HepG2 (cell line): Measurements from ENCODE around the gene PTPRD. TPM values are rescaled to one million over a fixed set of nuclear protein-coding genes. Genes with fewer than 3 reads are reported as not detected.

Experiments
- ATAC-seq: fragments of 200-7000 bp; cut with Tn5 transposase; 3 replicates; pipeline ENCODE4 v1.9.1; 2020; ENCODE audit warnings: mild to moderate bottlenecking, moderate library complexity
- BruUV-seq: library from RNA; stranded (reverse); fragments of 400-500 nt; replicated peaks from 2 replicates; lab custom pipeline; 2021; lab: Mats Ljungman, UMichigan
- CTCF ChIA-PET: fragments of 300-600 bp; formaldehyde crosslinking; extraction: SDS; loops from one replicate; lab custom pipeline; 2021; ENCODE audit warnings: low total read pairs, inconsistent platforms, low intra/inter-chr PET ratio; lab: Yijun Ruan, JAX
- POLR2A ChIA-PET: fragments of 350-600 bp; sonication (Branson Sonifier 250); formaldehyde crosslinking; loops from one replicate; lab custom pipeline; 2020; ENCODE audit warnings: antibody characterized with exemption, inconsistent platforms; lab: Yijun Ruan, JAX
- DNase-seq: peaks from one replicate; pipeline ENCODE4 v3.0.0-alpha.2; 2015; ENCODE audit warnings: low spot score
- FAIRE-seq: peaks from 3 replicates; lab custom pipeline; 2011; peaks lifted over from hg19 to GRCh38; lab: Jason Lieb, UNC
- H2AFZ ChIP-seq: one replicate; pipeline ENCODE4 v1.6.1; 2011; ENCODE audit warnings: low read length, inconsistent platforms
- H3K27ac ChIP-seq: fragments of 300-600 bp; 3 replicates; pipeline ENCODE4 v1.8.0; 2011; ENCODE audit warnings: mixed run types, mild to moderate bottlenecking, mixed read lengths, low read length, inconsistent platforms; ENCODE audit not compliant: insufficient read depth; ENCODE audit errors: extremely low read length
- H3K27me3 ChIP-seq, 2 experiments: fragments of 200-600 bp in 1 of 2; 2 replicates in 1 of 2; 3 replicates in 1 of 2; pipeline versions ENCODE4 v1.6.0 to v1.8.0; 2011; ENCODE audit warnings: low read length in 2 of 2, mild to moderate bottlenecking in 2 of 2, moderate library complexity in 2 of 2, inconsistent platforms in 1 of 2; ENCODE audit not compliant: insufficient read depth in 2 of 2, control insufficient read depth in 1 of 2
- H3K36me3 ChIP-seq, 2 experiments: fragments of 200-600 bp in 1 of 2; replicated peaks in 1 of 2; 2 replicates in 1 of 2; 3 replicates in 1 of 2; pipeline versions ENCODE4 v1.5.1 to v1.8.0; 2011; ENCODE audit warnings: low read length in 2 of 2, inconsistent platforms in 1 of 2; ENCODE audit not compliant: insufficient read depth in 2 of 2, control insufficient read depth in 1 of 2
- H3K4me1 ChIP-seq: 2 replicates; pipeline ENCODE4 v1.5.1; 2012; ENCODE audit warnings: low read length, inconsistent platforms; ENCODE audit not compliant: insufficient read depth
- H3K4me2 ChIP-seq: 2 replicates; pipeline ENCODE4 v1.6.0; 2011; ENCODE audit warnings: low read depth, low read length, inconsistent platforms
- H3K4me3 ChIP-seq, 3 experiments: fragments of 200-600 bp in 1 of 3; sonication (generic), shearing (Covaris generic) in 1 of 3; replicated peaks in 1 of 3; 2 replicates each; pipeline ENCODE4 v1.5.1; 2011 to 2016; ENCODE audit warnings: low read length in 3 of 3, inconsistent platforms in 2 of 3, low read depth in 2 of 3, mild to moderate bottlenecking in 2 of 3, control low read depth in 1 of 3, mixed read lengths in 1 of 3; ENCODE audit not compliant: insufficient read depth in 1 of 3
- H3K79me2 ChIP-seq: one replicate; pipeline ENCODE4 v1.6.1; 2011; ENCODE audit warnings: low read length, inconsistent platforms; ENCODE audit not compliant: insufficient read depth
- H3K9ac ChIP-seq: 2 replicates; pipeline ENCODE4 v1.6.0; 2011; ENCODE audit warnings: mild to moderate bottlenecking, low read depth, low read length, inconsistent platforms; ENCODE audit not compliant: insufficient read depth
- H3K9me3 ChIP-seq: 2 replicates; pipeline ENCODE4 v1.5.1; 2012; ENCODE audit warnings: mild to moderate bottlenecking, low read length
- H4K20me1 ChIP-seq: 2 replicates; pipeline ENCODE4 v1.6.0; 2011; ENCODE audit warnings: inconsistent platforms, mild to moderate bottlenecking, low read length, moderate library complexity; ENCODE audit not compliant: insufficient read depth
- FOXC1 ChIP-seq: sonication (generic); formaldehyde crosslinking; IDR thresholded peaks from 2 replicates; pipeline ENCODE4 v1.8.0; 2022; ENCODE audit warnings: mild to moderate bottlenecking, missing genetic modification reagents, borderline replicate concordance
- RFXANK ChIP-seq: IDR thresholded peaks from 2 replicates; pipeline ENCODE4 v1.6.1; 2016
- SMARCE1 ChIP-seq: fragments of 450-650 bp; IDR thresholded peaks from 2 replicates; pipeline ENCODE4 v1.6.1; 2017; ENCODE audit warnings: borderline replicate concordance
- SP1 ChIP-seq, 2 experiments: fragments of 450-650 bp in 1 of 2; sonication (generic) in 1 of 2; formaldehyde crosslinking in 1 of 2; IDR thresholded peaks; 2 replicates each; pipeline versions ENCODE4 v1.4.0 to v1.6.1; 2016 to 2020; ENCODE audit warnings: missing genetic modification reagents in 1 of 2
- SP140L ChIP-seq: sonication (generic); formaldehyde crosslinking; IDR thresholded peaks from 2 replicates; pipeline ENCODE4 v1.4.0; 2020; ENCODE audit warnings: missing genetic modification reagents, borderline replicate concordance
- ZBTB42 ChIP-seq: sonication (generic); formaldehyde crosslinking; IDR thresholded peaks from 2 replicates; pipeline ENCODE4 v1.5.0; 2020; ENCODE audit warnings: mild to moderate bottlenecking, missing genetic modification reagents
- ZNF180 ChIP-seq: sonication (generic); formaldehyde crosslinking; IDR thresholded peaks from 2 replicates; pipeline ENCODE4 v1.4.0; 2020; ENCODE audit warnings: low read depth, missing genetic modification reagents, borderline replicate concordance
- ZNF556 ChIP-seq: sonication (generic); formaldehyde crosslinking; IDR thresholded peaks from 2 replicates; pipeline ENCODE4 v1.4.0; 2020; ENCODE audit warnings: mild to moderate bottlenecking, missing genetic modification reagents, borderline replicate concordance
- ZNF646 ChIP-seq: sonication (generic); formaldehyde crosslinking; IDR thresholded peaks from 2 replicates; pipeline ENCODE4 v1.9.0; 2021; ENCODE audit warnings: mild to moderate bottlenecking, missing genetic modification reagents
- ZNF713 ChIP-seq: sonication (generic); formaldehyde crosslinking; IDR thresholded peaks from 2 replicates; pipeline ENCODE4 v1.4.0; 2020; ENCODE audit warnings: mild to moderate bottlenecking, missing genetic modification reagents
- WGBS: methylation state at CpG from one replicate; pipeline ENCODE4 v1.1.6; 2017; ENCODE audit warnings: low lambda C conversion rate; 5-methylcytosine and 5-hydroxymethylcytosine counted together
- in situ Hi-C: cut with HindIII; loops from 2 replicates; pipeline ENCODE4 v1.10.0; 2017; ENCODE audit warnings: low pct_unique_long_range_greater_than_20kb; ENCODE audit not compliant: extremely low pct_ligation_motif_present
- intact Hi-C: fragments of 100-400 bp; cut with micrococcal nuclease; formaldehyde crosslinking; loops from one replicate; pipeline ENCODE4 v1.10.0; 2022; ENCODE audit not compliant: unreplicated experiment
- polyA plus RNA-seq, 8 experiments: library from polyadenylated mRNA; depleted of rRNA in 3 of 8; stranded (reverse) in 7 of 8; unstranded in 1 of 8; fragments of >200 nt; fragmentation: Illumina TruSeq in 4 of 8; extraction: Trizol in 4 of 8; gene quantifications; 2 replicates each; pipeline versions ENCODE4 v1.2.1 to v1.2.3, GENCODE V29; 2011 to 2016; ENCODE audit warnings: low read depth in 4 of 8, missing spikeins in 1 of 8, mixed read lengths in 1 of 8; ENCODE audit not compliant: insufficient read depth in 1 of 8
- total RNA-seq, 5 experiments: library from RNA; depleted of rRNA; stranded (reverse); fragments of >200 nt; fragmentation: Illumina TruSeq; extraction: Trizol; gene quantifications; 2 replicates each; pipeline ENCODE4 v1.2.3, GENCODE V29; 2016; ENCODE audit warnings: low read depth in 1 of 5

The PTPRD gene
- total and polyA plus RNA-seq, 2 of the 13 experiments (the other 11 are each of a cell fraction or from before 2014, with no cell fraction given), result 0.05 TPM; not detected in 1

- no peaks in the 10 kb centered on the region for H3K4me1 ChIP-seq
- no peak overlapping the region for H3K27ac ChIP-seq
- H2AFZ ChIP-seq, result no peak overlapping the region
- H4K20me1 ChIP-seq, result no peaks in the 10 kb centered on the region
- no peaks in the 10 kb centered on the region for H3K36me3 ChIP-seq
- intact Hi-C loops, result no loop called here
- in situ Hi-C loops, result no loop called here
- BruUV-seq, result no TSS peak
- no peak overlapping the region for H3K4me3 ChIP-seq
- no peak for DNase-seq
- CTCF ChIA-PET, result no interaction called here
- H3K9ac ChIP-seq, result no peak overlapping the region
- H3K79me2 ChIP-seq, result no peaks in the 10 kb centered on the region
- 36% methylated on average over 2 of the region's 2 CpGs for WGBS
- POLR2A ChIA-PET, result no interaction called here
- H3K27me3 ChIP-seq, result no peaks in the 10 kb centered on the region
- no peak for FAIRE-seq
- H3K9me3 ChIP-seq, result peaks cover 72% of the 10 kb centered on the region
- TF ChIP-seq ZNF556 (CRISPR knock-in tag) (no peak), FOXC1 (no peak), ZNF180 (CRISPR knock-in tag) (no peak), SMARCE1 (no peak), ZNF713 (CRISPR knock-in tag) (no peak)
- H3K4me2 ChIP-seq, result no peak overlapping the region
- ATAC-seq, result no peak
Measured at GRCh38 chr9:8371686-8372085, 2241.1 kb downstream of the PTPRD start.

- Histone ChIP-seq H3K79me2 (no peaks in the 10 kb centered on the region), H3K9ac (no peak overlapping the region), H3K36me3 (no peaks in the 10 kb centered on the region), H4K20me1 (no peaks in the 10 kb centered on the region), H3K27me3 (no peaks in the 10 kb centered on the region), H3K4me2 (no peak overlapping the region), H3K27ac (no peak overlapping the region), H2AFZ (no peak overlapping the region), H3K9me3 (peaks cover 93% of the 10 kb centered on the region), H3K4me1 (no peaks in the 10 kb centered on the region), H3K4me3 (no peak overlapping the region)
- CTCF ChIA-PET, result no interaction called here
- in situ Hi-C loops, result no loop called here
- no TSS peak for BruUV-seq
- DNase-seq (no peak), FAIRE-seq (no peak), ATAC-seq (no peak)
- intact Hi-C loops, result no loop called here
- WGBS, result 3% methylated on average over 3 of the region's 3 CpGs
- POLR2A ChIA-PET, result no interaction called here
- no peak for TF ChIP-seq SP140L (CRISPR knock-in tag)
- no peak for TF ChIP-seq ZNF646 (CRISPR knock-in tag)
- TF ChIP-seq SP1 (IDR thresholded peaks at IDR 0.05), result no peak
- no peak for TF ChIP-seq SP1 (CRISPR knock-in tag; IDR thresholded peaks at IDR 0.05)
- TF ChIP-seq ZBTB42 (CRISPR knock-in tag), result no peak
- TF ChIP-seq RFXANK, result no peak
Measured at GRCh38 chr9:8366161-8366926, 2246.5 kb downstream of the PTPRD start.
